RWPE1 (cell line): ENCODE measurements around the gene TNFSF10.

Experiments
- CTCF ChIA-PET: fragments of 350-600 bp; sonication (Branson Sonifier 250); formaldehyde crosslinking; extraction: SDS; loops from one replicate; lab custom pipeline; 2021; lab: Yijun Ruan, JAX
- POLR2A ChIA-PET: fragments of 400-600 bp; formaldehyde crosslinking; extraction: SDS; loops from one replicate; lab custom pipeline; 2020; ENCODE audit warnings: antibody characterized with exemption; ENCODE audit not compliant: low non-redundant PET; lab: Yijun Ruan, JAX
- DNase-seq: peaks from one replicate; pipeline ENCODE4 v3.0.0; 2012; ENCODE audit warnings: low spot score
- H3K27ac ChIP-seq: fragments of 450-650 bp; 2 replicates; pipeline ENCODE4 v1.5.1; 2017
- CTCF ChIP-seq: fragments of 450-650 bp; conservative IDR thresholded peaks from 2 replicates; pipeline ENCODE4 v1.5.1; 2017; ENCODE audit warnings: low read depth, mild to moderate bottlenecking

The TNFSF10 gene

GRCh38 chr3:172466553-172467130 is 56.6 kb downstream of the TNFSF10 start:
- ChIA-PET POLR2A (no interaction called here), CTCF (no interaction called here)
- TF ChIP-seq CTCF, result no peak
- no peak for DNase-seq
- no peak overlapping the region for H3K27ac ChIP-seq

GRCh38 chr3:172465281-172465680 is 57.9 kb downstream of the TNFSF10 start:
- ChIA-PET POLR2A (no interaction called here), CTCF (no interaction called here)
- H3K27ac ChIP-seq, result no peak overlapping the region
- DNase-seq, result no peak
- no peak for TF ChIP-seq CTCF

GRCh38 chr3:172464306-172464705 is 58.9 kb downstream of the TNFSF10 start:
- TF ChIP-seq CTCF, result no peak
- POLR2A ChIA-PET, result no interaction called here
- no peak for DNase-seq
- CTCF ChIA-PET, result no interaction called here
- H3K27ac ChIP-seq, result no peak overlapping the region

- H3K27ac ChIP-seq, result no peak overlapping the region
- TF ChIP-seq CTCF, result peak; percentile 87
- DNase-seq, result peak; percentile 56
- ChIA-PET CTCF (interaction anchor here (0.6 to 1.4 kb wide), 13 partner anchors 9 to 187 kb away, joined by 3 to 6 read pairs (median 4); no protein-coding TSS in a partner anchor), POLR2A (no interaction called here)
Measured at GRCh38 chr3:172461530-172462138, 61.6 kb downstream of the TNFSF10 start.

GRCh38 chr3:172456404-172456803 is 66.8 kb downstream of the TNFSF10 start:
- DNase-seq, result no peak
- ChIA-PET CTCF (interaction anchor here (0.6 kb wide), 1 partner anchor 1450 kb away, joined by 3 read pairs; no protein-coding TSS in a partner anchor), POLR2A (no interaction called here)
- no peak overlapping the region for H3K27ac ChIP-seq
- TF ChIP-seq CTCF, result no peak
